Smooth muscle cell of the brain vasculature (primary cell): ENCODE measurements around the gene RAD51D.
"Not testable (repeated sequence)": the region's sequence is repeated elsewhere in the genome, so short reads cannot be mapped to it uniquely, and the experiment has no call there.

Source experiments
- DNase-seq: peaks from one replicate; pipeline ENCODE4 v3.0.0-alpha.2; 2012; ENCODE audit warnings: low read depth, low spot score

The RAD51D gene

DNA sequence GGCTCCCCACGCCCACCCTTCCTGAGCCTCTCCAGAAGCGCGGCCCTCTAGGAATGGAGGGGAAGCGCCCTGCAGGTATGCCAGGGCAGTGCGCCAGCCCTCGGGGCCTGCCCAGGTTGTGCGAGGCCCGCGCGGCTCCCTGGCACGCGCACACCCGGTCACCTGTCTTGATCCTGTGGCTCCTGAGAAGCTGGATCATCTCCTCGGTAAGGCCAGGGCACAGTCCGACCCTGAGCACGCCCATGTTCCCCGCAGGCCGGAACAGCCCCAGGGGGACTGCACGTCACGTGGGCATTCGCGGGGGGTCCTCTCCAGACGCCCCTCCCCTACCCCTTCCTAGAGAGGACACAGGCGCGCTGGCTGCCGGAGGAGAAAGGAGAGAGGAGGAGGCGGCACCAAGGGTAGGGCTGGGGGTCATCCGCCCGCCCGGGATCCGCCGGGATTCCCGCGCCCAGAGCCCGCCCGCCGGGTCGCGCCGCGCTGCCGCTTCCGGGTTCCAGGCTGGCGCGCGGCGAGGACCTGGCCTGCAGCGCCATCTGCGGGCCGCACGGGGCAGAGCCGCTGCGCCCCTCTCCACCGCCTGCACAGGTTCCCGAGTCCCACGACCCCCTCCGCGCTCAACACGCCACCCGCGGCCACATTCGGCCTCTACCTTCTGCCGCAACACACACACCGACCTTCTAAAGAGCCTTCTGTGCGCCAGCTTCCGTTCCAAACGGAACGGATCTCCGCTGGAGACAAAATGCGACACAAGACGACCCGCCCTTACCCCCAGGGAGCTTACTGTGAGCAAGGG lies at the start of gene RAD51D:
TSS of gene RAD51D (minus strand) at position 491 of the 796 bp plus-strand sequence. CDS start at position 244, 247 bp downstream.
- peak; percentile 39 for DNase-seq

DNA sequence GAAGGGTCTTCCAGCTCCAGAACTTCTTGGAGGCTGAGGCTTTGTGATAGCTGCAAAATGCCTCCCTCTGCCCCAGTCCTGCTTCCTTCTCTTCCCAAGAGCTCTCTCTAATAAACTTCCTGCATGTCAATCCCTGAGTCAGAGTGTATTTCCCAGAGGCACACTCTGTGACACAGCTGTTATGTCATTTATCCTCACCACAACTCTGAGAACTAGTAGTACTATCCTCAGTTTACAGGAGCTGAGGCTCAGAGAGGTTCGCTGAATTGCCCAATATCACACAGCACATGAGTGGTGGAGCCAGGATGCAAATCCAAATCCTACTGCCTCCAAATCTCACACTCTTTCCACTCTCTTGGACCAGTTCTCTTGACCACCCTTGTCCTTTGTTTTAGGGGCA lies 48.0 kb upstream of the RAD51D start:
- no peak for DNase-seq

DNA sequence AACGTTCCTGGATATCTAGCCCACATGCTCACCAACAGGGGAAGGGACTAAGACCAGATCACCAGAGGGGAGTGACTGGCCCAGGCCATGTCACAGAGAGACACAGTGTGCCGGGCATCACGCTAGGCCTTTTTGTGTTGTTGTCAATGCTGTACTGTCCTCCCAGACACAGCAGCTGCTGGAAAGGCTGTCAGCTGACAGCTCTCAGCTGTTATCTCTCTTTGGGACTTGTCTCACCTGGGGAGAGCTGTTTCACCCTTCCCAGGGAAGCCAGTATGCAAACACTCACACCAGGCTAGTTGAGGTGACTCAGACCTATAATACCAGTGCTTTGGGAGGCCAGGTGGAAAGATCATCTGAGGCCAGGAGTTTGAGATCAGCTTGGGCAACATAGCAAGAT lies 47.4 kb upstream of the RAD51D start:
- DNase-seq = no peak

DNA sequence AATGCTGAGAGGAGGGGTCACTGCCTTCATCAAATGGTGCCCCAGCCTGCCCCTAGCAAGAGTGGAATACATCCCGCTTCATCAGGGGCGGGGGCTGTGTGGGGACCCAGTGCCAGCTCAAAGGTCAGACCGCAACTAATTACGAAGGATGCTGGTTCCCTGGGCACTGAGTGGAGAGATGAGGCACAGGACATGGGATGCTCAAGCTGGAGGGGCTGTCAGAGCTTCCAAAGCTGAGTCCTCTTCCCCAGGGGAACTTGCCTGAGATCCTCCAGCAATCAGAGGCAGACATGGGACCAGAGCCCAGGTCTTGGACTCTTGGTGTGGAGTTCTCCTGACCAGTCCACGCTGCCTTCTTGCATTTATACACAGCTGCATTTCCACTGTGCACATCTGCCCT lies 46.9 kb upstream of the RAD51D start:
- no peak for DNase-seq

DNA sequence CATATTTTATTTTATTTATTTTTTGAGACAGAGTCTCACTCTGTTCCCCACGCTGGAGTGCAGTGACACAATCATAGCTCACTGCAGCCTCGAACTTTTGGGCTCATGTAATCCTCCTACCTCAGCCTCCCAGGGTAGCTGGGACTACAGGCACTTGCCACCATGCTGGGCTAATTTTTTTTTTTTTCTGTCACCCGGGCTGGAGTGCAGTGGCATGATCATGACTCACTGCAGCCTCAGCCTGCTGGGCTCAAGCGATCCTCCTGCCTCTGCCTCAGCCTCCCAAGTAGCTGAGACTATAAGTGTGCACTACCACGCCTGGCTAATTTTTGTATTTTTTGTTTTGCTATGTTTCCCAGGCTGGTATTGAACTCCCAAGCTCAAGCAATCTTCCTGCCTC lies 45.1 kb upstream of the RAD51D start:
- no peak for DNase-seq

DNA sequence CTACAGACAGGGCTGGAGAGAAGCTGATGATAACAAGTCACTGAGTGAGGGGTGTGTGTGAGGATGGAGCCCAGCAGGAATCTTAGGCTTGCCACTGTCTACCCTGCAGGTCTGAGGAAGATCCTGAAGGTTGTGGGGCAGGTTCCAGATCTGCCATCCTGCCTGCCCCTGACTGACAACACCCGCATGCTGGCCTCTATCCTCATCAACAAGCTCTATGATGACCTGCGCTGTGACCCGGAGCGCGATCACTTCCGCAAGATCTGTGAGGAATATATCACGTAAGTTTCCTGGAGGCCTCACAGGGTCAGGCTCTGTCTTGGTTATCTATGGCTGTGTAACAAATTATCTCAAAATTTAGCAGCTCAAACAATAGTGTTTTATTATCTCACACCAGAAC lies 44.2 kb upstream of the RAD51D start:
- DNase-seq = no peak

DNA sequence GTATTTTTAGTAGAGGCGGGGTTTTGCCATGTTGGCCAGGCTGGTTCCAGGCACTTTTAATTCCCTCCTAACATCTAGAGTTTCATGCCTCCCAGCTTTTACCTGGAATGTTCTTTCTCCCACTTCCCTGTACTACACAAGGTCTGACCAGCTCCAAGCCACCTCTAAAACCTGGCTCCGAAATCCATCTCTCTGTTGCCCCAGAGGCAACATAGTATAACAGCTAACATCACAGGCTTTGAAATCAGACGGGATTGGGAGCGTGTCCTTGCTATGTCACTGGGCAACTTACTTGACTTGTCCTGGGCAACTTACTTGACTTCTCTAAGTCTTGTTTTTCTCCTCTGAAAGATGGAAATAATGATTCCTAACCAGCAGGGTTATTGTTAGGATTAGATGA lies 43.1 kb upstream of the RAD51D start:
- DNase-seq = no peak

DNA sequence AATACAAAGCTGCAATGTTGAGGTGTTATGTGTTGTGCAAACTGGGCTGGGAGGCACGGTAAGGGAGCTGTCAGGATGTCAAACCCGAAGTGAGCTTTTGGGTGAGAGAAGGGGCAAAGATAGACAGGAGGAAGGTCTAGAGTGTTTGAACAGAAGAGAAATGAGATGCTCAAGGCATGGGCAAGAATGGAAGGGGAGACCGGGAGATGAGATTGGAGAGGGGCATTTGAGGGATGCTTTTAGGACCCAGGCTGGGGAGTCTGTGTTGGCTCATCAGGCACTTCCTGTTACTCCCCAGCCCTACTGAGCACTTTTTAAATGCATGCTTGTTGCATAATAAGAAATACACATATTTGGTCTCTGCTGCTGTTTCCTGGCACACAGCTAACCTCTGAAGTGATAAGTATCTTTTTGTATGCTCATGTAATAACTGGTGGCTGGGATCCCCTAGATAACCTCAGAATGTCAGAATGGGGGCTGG lies 41.7 kb upstream of the RAD51D start:
- DNase-seq = no peak

DNA sequence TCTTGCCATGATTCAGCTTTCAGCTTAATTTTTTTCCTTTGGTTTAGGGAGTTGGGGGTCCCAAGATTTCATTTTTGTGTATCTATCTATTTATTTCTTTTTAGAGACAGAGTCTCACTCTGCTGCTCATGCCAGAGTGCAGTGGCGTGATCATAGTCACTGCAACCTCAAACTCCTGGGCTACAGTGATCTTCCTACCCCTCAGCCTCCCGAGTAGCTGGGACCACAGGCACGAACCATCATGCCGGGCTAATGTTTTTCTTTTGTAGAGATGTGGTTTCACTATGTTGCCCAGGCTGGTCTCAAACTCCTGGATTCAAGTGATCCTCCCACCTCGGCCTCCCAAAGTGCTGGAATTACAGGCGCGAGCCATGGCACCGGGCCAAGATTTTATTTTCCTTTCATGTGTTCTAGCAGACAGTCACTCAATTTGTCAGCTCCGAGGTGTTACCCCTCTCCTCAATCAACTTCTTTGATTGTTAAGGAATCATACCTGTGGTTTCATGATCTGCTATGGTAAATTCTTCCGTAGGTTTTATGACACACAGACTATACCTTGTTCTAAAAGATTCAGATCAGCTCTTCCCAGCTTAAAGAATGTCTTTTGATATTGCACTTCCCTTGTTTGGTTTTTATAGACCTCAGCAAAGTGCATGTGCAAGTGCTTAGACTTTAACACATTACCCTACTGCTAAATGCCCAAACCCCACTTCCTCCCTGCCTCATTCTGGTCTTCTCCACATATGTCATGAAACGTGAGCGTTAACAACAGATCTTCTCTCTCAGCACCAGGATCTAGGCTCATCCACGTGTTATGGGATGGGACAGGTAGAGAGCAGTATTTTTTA lies 40.9 kb upstream of the RAD51D start:
- DNase-seq = no peak

DNA sequence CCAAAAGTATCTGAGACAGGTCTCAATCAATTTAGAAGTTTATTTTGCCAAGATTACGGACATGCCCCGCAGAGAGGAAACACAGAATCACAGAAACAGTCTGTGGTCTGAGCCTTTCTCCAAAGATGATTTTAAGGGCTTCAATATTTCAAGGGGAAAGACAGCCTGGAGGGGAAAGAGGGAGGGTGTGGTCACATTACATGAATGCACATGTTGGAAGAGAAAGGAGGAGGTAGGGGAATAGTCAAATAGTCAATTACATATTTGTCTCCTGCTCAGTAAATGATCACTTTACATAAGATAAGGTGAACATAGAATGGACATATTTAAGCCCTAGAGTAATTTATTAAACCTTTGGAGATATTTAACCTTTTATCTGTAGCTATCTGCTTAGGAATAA lies 40.3 kb upstream of the RAD51D start:
- DNase-seq = no peak

DNA sequence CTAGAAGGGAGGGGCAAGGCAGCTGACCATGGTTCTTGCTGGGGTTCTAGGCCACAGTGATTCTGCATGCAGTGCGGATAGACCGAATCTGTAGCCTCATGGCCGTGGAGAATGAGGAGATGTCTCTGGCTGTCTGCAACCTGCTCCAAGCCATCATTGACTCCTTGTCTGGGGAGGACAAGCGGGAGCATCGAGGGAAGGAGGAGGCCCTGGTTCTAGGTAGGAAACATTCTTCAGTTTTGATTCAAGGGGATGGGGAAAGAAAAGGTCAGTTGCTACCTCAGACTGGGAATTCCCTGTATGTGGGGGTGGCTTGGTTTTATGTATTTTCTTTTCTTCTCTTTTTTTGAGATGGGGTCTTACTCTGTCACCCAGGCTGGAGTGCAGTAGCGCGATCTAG lies 35.6 kb upstream of the RAD51D start:
- no peak for DNase-seq

DNA sequence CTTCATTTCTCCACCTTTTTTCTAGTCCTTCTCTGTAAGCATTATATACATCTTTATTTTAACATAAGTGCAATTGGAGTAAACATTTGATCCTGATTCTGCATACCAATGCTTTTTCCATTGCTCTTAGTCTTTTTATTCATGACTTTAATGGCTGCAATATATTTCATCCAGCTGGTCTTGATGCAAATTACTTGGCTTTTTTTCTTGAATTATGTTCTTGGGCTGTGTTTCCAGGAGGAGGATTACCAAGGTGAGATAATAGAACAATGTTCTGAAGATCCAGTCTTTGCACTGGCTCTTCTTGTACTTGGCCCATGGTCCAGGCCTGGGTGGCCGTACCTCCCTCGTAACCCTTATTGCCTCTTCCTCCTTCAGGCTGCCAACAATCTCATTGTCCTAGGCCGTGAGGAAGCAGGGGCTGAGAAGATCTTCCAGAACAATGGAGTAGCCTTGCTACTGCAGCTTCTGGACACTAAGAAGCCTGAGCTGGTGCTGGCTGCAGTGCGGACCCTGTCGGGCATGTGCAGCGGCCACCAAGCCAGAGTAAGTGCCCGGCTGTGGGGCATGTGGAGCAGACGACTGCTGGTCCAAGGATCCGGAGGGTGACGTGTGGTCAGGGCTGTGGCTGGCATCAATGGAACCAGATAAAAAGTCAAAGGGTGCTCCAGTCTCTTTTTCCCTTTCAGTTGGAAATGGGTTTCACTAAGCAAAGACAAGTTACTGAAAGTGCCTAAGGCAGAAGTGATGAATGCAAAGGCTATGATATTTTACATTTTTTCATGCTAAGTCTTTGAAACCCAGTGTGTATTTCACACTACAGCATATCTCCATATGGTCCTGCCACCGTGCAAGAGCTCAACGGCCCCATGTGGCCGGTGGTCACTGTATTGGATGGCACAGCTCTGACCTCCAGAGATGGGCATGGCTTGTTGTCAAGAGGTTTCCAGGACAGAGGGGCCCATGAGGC lies 34.8 kb upstream of the RAD51D start:
- no peak for DNase-seq

DNA sequence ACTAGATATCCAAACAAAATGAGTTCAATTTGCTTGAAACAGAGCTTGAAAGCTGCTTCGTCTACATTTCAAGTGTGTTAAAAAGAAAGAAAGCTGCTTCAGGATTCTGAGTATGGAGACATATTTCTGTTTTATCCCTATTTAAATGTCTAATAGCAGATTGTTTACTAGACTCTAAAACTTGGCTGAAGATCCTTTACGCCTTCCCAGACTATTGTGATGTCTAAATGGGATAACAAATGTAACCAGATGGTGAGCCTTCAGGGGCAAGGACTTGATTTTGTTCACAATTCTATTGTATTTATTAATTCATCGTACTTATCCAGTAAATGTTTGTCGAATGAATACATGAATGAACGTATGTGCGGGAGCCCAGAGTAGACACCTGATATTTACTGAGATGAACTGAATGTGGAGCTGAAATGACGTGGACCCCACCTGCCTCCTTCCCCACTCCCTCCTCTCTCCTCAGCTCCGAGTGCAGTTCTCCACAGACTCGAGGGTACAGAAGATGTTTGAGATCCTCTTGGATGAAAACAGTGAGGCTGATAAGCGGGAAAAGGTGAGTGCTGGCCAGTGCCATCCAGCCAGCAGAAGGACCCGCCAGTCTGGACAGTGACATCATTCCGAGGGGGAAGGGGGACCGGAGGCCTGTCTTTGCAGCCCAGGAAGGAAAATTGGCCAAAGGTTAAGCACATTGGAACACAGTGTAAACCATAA lies 32.9 kb upstream of the RAD51D start:
- DNase-seq = no peak

DNA sequence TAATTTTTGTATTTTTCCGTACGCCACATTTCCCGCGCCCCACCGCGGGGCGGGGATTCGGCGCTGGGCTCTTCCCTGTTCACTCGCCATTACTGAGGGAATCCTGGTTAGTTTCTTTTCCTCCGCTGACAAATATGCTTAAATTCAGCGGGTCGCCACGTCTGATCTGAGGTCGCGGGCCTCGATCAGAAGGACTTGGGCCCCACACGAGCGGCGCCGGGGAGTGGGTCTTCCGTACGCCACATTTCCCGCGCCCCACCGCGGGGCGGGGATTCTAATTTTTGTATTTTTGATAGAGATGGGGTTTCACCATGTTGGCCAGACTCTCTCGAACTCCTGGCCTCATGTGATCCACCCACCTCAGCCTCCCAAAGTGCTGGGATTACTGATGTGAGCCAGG lies 31.4 kb upstream of the RAD51D start:
- DNase-seq = not testable (repeated sequence)

DNA sequence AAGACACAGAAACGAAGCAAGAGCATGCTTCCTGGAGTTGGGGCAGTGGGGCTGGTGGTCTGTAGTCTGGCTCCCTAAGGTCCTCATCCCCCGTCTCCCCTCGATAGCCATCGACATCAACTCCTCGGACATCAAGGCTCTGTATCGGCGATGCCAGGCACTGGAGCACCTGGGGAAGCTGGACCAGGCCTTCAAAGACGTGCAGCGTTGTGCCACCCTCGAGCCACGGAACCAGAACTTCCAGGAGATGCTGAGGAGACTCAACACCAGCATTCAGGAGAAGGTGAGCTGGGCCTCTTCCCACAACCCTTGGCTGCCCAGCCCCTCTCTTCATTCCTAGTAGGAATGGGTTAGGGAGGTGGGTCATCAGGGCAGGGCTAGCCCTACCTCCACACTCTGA lies 30.3 kb upstream of the RAD51D start:
- DNase-seq = no peak

DNA sequence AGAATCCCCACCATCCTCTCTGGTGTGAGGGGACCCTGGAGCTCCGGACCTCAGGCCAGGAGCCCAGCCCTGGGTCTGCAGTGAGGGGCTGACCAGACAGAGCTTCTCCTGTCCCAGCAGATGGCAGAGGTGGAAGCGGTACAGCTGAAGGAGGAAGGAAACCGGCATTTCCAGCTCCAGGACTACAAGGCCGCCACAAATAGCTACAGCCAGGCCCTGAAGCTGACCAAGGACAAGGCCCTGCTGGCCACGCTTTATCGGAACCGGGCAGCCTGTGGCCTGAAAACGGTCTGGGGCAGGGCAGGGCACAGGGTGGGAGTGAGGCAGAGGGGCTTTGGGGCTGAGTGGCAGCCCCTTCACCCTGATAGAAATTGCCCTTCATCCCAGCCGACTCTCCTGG lies 28.5 kb upstream of the RAD51D start:
- DNase-seq = no peak

DNA sequence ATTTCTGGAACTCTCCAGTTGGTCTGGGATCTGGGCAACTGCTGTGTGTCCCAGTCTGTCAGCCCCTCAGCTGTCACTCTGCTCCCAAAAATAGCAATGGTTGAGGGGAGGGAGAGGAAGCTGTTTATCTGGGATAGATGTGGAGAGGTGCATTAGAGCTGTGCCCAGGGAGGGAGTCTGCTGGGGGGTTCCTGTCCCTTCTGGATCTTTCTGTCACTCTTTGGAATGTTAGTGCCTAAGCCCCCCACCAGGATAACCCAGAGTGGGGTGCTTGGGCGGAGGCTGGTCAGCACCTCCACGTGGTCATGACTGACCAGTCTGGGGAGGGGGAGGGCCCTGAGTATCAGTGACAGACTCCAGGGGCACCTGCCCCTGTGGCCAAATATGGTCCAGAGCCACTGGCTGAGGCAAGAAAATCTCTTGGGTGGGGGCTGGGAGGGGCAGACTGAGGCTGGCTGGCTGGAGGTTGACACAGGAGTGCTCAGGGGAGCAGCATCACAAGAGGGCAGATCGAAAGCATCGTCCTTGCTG lies 27.8 kb upstream of the RAD51D start, which contains the start of gene UNC45B:
TSS of gene UNC45B (plus strand) at position 443 of the 531 bp plus-strand sequence. CDS start 447 bp downstream, outside the sequence.
- no peak for DNase-seq

DNA sequence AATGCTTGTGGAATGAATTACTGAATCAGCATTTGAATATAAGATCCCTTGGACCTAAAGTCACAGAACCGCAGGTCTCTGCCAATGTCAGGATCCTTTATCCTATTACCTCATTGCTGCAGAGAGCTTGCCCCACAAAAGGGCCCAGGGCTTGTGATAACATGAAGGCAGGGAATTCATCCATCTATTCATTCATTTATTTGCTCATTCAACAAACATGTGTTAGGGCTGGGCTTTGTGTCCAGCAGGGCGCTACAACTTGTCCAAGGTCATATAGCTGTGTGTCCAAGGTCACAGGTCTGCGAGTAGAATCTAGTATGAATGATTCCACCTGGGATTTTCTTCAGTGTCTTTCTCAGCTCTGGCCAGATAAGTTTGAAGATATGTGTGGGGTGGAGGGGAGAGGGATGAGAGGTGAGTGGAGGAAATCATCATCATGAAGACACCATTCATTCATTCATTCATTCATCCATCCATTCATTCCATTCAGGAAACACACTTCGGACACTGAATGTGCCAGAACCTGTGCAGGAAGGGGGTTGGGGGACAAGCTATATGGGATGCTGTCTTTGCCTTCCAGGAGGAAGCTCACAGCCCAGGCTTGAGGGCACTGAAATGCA lies 26.7 kb upstream of the RAD51D start:
- no peak for DNase-seq

DNA sequence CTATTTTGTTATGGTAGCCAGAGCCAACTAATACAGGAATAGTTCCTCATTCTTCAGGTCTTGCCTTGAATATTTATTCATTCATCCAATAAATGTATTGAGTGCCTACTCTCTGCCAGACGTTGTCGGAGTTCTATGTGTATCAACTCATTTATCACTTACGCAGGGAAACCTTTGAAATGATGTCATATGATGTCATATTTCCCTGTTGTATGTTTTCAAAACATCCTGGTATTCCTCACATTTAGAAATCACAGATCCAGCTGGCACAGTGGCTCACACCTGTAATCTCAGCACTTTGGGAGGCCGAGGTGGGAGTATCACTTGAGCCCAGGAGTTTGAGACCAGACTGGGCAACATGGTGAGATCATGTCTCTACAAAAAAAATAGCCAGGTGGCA lies 25.2 kb upstream of the RAD51D start:
- no peak for DNase-seq

DNA sequence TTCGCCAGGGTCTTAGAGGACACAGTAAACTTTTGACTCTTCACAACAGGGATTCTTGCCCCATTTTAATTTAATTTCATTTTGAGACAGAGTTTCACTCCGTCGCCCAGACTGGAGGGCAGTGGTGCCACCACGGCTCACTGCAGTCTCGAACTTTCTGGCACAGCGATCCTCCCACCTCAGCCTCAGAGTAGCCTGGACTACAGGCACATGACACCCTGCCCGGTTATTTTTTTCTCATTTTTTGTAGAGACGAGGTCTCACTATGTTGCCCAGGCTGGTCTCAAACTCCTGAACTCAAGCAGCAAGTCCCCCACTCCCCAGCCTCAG lies 22.8 kb upstream of the RAD51D start:
- no peak for DNase-seq
